Esophagus muscularis mucosa (tissue), 4 donors: ENCODE data around the gene HES4.

Source experiments
- CTCF ChIP-seq, 3 experiments: fragments of 200-600 bp in 2 of 3; fragments of 450-650 bp in 1 of 3; sonication (generic) in 2 of 3; IDR thresholded peaks; one replicate each; pipeline ENCODE4 v1.5.1; 2017 to 2019; ENCODE audit warnings: antibody characterized with exemption in 3 of 3, mild to moderate bottlenecking in 2 of 3, moderate library complexity in 1 of 3
- EP300 ChIP-seq: sonication (generic); formaldehyde crosslinking; IDR thresholded peaks from one replicate; pipeline ENCODE4 v1.6.1; 2017; ENCODE audit warnings: antibody characterized with exemption
- POLR2A ChIP-seq: fragments of 450-650 bp; IDR thresholded peaks from one replicate; pipeline ENCODE4 v1.6.1; 2017; ENCODE audit warnings: antibody characterized with exemption, moderate library complexity, mild to moderate bottlenecking, low read depth
- POLR2AphosphoS5 ChIP-seq, 2 donors: sonication (generic); formaldehyde crosslinking; IDR thresholded peaks; one replicate each; pipeline ENCODE4 v1.6.1; 2017; ENCODE audit warnings: antibody characterized with exemption in 2 of 2

DNA sequence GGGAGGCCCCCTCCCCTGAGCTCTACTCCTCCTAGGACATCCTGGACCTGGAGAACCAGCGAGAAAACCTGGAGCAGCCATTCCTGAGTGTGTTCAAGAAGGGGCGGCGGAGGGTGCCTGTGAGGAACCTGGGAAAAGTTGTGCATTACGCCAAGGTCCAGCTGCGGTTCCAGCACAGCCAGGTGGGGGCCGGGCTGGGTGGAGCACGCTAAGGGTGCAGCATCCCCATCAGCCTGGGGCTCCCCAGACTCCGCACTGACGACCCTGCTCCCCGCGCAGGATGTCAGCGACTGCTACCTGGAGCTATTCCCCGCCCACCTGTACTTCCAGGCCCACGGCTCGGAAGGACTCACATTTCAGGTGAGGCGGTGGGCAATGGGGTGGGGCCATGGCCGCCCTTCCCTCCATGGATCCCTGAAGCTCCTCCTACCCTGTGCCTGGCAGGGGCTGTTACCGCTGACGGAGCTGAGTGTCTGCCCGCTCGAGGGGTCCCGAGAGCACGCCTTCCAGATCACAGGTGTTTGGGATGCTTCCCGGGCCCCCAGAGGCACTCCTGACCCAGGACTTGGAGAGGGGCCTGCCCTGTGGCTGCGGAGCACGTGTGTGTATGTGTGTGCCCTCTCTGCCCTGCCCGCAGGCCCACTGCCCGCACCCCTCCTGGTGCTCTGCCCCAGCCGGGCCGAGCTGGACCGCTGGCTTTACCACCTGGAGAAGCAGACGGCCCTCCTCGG lies 29.5 kb downstream of the HES4 start:
- no peak for TF ChIP-seq CTCF (IDR thresholded peaks at IDR 0.05)
- TF ChIP-seq POLR2A = no peak
- no peak for TF ChIP-seq POLR2AphosphoS5 (IDR thresholded peaks at IDR 0.05)
- TF ChIP-seq EP300 = no peak
